Ovary (tissue), 3 donors: ENCODE results near the gene GHRH.

Source experiments
- EP300 ChIP-seq: sonication (generic); formaldehyde crosslinking; IDR thresholded peaks from one replicate; pipeline ENCODE4 v1.6.1; 2017; ENCODE audit warnings: antibody characterized with exemption
- POLR2A ChIP-seq: fragments of 450-650 bp; IDR thresholded peaks from one replicate; pipeline ENCODE4 v1.6.1; 2017; ENCODE audit warnings: antibody characterized with exemption, mild to moderate bottlenecking, moderate library complexity
- TF ChIP-seq, protein P1 (sequence below), 3 donors: fragments of 450-650 bp in 2 of 3; fragments of 200-600 bp in 1 of 3; IDR thresholded peaks; one replicate each; pipeline versions ENCODE4 v1.5.1 to v1.8.0; 2016 to 2022; ENCODE audit warnings: antibody characterized with exemption in 3 of 3, mild to moderate bottlenecking in 1 of 3
- donor health status: DM: no; HTN: no; CAD: no.

DNA sequence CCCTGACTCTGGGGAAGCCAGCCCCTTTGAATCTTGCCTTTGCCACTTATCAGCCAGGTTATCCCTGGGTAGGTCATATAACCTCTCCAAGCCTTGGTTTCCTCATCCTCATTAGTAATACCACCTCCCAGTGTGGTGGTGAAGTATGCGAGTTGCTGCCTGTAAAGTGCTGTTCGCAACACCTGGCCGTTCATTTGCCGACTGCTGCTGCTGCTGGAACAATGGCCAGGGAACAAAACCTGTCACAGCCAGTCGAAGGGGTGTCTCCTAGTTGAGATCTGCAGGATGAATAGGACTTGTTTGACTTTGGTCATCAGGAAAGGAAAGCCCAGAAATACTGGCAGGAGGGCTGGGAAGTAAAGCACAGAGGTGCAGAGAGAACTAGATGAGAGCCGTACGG, 34.0 kb upstream of the GHRH start:
- TF ChIP-seq, protein P1, sequence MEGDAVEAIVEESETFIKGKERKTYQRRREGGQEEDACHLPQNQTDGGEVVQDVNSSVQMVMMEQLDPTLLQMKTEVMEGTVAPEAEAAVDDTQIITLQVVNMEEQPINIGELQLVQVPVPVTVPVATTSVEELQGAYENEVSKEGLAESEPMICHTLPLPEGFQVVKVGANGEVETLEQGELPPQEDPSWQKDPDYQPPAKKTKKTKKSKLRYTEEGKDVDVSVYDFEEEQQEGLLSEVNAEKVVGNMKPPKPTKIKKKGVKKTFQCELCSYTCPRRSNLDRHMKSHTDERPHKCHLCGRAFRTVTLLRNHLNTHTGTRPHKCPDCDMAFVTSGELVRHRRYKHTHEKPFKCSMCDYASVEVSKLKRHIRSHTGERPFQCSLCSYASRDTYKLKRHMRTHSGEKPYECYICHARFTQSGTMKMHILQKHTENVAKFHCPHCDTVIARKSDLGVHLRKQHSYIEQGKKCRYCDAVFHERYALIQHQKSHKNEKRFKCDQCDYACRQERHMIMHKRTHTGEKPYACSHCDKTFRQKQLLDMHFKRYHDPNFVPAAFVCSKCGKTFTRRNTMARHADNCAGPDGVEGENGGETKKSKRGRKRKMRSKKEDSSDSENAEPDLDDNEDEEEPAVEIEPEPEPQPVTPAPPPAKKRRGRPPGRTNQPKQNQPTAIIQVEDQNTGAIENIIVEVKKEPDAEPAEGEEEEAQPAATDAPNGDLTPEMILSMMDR (IDR thresholded peaks at IDR 0.05) = no peak
- TF ChIP-seq POLR2A = no peak
- no peak for TF ChIP-seq EP300
